VCaP (cell line): Measurements from ENCODE around the gene MYO9A.

ENCODE experiments used
- H3K27ac ChIP-seq: fragments of 450-650 bp; 2 replicates; pipeline ENCODE4 v1.5.1; 2017
- CTCF ChIP-seq: fragments of 450-650 bp; conservative IDR thresholded peaks from 2 replicates; pipeline ENCODE4 v1.5.1; 2017; ENCODE audit warnings: mild to moderate bottlenecking, moderate library complexity

MYO9A gene

GRCh38 chr15:71811752-71812735 lies 305.9 kb downstream of the MYO9A start:
- no peak for TF ChIP-seq CTCF
- H3K27ac ChIP-seq, result no peak overlapping the region

GRCh38 chr15:71811036-71811736 lies 306.8 kb downstream of the MYO9A start:
- no peak for TF ChIP-seq CTCF

GRCh38 chr15:71810256-71811035 lies 307.5 kb downstream of the MYO9A start, which contains the start of gene NR2E3:
NR2E3 (plus strand) TSS chr15:71810554; CDS start chr15:71810744, 190 bp downstream.
- TF ChIP-seq CTCF, result no peak

More at GRCh38 chr15:71811036-71811736, 306.8 kb downstream of the MYO9A start:
- H3K27ac ChIP-seq, result no peak overlapping the region

GRCh38 chr15:71809346-71809745 lies 308.6 kb downstream of the MYO9A start:
- no peak overlapping the region for H3K27ac ChIP-seq
- no peak for TF ChIP-seq CTCF

More at GRCh38 chr15:71810256-71811035, 307.5 kb downstream of the MYO9A start, which contains the start of gene NR2E3:
- no peak within 1 kb of the TSS for H3K27ac ChIP-seq

- H3K27ac ChIP-seq, result no peak overlapping the region
- TF ChIP-seq CTCF, result no peak
Observed at GRCh38 chr15:71808311-71809020, 309.5 kb downstream of the MYO9A start.

GRCh38 chr15:71807691-71808091 lies 310.3 kb downstream of the MYO9A start:
- TF ChIP-seq CTCF, result no peak
- no peak overlapping the region for H3K27ac ChIP-seq
